HFF-Myc (cell line): ENCODE measurements around the gene CLINT1.

Experiments used
- DNase-seq: peaks from one replicate; pipeline ENCODE4 v3.0.0-alpha.2; 2011; ENCODE audit warnings: low read depth; ENCODE audit errors: extremely low read depth
- H3K4me3 ChIP-seq: replicated peaks from 2 replicates; pipeline ENCODE4 v1.5.1; 2011; ENCODE audit warnings: low read depth, mild to moderate bottlenecking, control low read depth, low read length
- TF ChIP-seq, protein P1 (sequence below): IDR thresholded peaks from 2 replicates; pipeline ENCODE4 v1.5.1; 2012; ENCODE audit warnings: mild to moderate bottlenecking, low read depth, low read length, control low read depth; ENCODE audit errors: missing control alignments

The CLINT1 gene

DNA sequence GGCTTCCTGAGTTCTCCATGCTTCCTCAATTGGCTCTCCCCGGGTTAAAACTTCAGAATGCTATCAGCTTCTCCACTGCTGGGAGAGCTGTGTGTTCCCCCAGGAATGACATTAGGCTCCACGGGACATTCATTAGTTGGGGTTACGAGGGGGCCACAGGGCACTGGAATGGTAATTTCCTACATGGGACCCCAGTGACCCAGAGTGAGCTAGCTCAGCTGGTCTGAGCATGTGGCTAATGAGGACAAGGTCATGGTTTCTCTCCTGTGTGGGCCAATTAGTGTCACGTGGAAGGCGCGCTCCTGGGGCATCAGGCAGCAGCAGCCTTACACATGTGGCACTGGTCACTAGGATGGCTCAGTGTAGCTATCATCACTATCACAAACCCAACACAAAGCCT is 94.4 kb downstream of the CLINT1 start:
- TF ChIP-seq, protein P1, sequence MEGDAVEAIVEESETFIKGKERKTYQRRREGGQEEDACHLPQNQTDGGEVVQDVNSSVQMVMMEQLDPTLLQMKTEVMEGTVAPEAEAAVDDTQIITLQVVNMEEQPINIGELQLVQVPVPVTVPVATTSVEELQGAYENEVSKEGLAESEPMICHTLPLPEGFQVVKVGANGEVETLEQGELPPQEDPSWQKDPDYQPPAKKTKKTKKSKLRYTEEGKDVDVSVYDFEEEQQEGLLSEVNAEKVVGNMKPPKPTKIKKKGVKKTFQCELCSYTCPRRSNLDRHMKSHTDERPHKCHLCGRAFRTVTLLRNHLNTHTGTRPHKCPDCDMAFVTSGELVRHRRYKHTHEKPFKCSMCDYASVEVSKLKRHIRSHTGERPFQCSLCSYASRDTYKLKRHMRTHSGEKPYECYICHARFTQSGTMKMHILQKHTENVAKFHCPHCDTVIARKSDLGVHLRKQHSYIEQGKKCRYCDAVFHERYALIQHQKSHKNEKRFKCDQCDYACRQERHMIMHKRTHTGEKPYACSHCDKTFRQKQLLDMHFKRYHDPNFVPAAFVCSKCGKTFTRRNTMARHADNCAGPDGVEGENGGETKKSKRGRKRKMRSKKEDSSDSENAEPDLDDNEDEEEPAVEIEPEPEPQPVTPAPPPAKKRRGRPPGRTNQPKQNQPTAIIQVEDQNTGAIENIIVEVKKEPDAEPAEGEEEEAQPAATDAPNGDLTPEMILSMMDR = no peak
- DNase-seq = no peak
- no peak overlapping the region for H3K4me3 ChIP-seq

DNA sequence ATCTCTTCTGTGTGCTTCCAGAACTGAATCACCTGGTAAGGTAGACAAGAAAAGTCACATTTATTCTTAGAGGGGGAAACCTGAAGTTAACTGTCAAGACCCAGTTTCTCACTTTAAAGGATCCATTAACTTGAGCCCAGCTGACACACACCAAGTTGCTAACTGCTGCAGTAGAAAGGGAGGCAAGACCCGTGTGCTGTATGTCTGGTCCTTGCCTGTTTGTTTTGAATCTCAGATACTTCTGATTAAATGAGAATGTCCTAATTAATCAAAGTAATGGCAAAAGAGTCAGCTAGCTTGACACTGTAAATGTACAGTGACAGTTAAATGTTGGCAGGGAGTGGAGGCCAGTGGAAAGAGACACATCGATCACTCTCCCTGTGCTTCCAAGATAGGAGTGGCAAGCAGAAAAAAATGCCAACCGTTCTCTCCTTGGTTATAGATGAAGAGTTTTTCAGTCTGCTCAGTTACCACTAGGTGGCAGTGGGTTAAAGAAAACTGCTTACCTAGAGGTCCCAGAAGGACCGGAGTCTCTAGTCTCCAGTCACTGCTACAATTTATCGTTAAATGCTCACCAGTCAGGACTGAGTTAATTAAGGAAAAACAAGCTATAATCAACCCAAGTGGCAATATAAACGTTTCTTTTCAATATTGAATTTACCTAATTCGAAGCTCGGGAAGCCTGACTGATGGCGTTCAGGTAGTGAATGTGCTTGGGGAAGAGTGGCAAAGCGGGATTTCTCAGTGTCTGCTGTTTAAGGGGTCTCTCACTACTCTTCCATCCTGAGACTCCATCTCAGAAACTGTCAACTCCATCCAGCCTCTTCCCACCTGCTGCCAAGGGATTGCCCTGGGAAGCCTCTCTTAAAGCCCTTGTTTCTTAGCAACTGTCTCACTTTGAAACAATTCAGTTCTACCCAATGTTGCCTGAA is 97.0 kb downstream of the CLINT1 start:
- H3K4me3 ChIP-seq = no peak overlapping the region
- TF ChIP-seq, protein P1 = peak; percentile 81
- DNase-seq = peak; percentile 35

DNA sequence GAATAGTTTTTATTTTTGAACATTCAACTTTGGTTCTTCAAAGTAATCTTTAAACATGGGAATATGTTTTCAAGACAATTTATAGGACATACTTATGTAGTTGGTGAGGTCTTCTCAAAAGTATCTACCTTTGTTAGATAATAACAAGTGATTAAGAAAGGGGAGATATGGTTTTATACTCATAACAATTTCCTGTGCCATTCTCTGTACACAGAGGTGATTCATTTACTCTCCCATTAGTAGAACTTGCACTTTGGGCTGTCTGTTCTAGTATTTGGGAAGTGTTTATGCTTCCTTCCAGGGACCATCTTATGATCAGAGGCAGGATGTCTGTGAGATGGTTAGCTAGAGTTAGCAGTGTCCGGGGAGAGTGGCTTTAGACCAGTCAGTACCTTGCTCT is 100.2 kb downstream of the CLINT1 start:
- no peak overlapping the region for H3K4me3 ChIP-seq
- DNase-seq = no peak
- TF ChIP-seq, protein P1 = no peak

DNA sequence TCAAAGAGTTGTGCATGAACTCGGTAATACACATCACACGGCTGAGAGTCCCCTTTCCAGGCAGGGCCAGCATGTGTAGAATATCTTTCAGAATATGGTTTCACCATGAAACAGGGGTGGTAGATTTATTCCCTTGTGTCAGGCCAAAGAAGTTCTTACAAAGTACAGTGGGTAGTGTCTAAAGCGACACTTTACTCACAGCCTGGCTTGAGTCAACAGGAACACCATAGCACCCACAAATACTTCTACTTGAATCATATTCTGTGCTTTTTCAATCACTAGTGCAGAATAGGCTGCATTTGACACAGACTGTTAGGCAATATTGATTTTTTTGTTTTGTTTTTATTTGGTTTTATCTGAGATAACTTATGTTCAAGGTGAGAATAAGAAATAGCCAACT is 102.8 kb downstream of the CLINT1 start:
- no peak overlapping the region for H3K4me3 ChIP-seq
- TF ChIP-seq, protein P1 = no peak
- no peak for DNase-seq

DNA sequence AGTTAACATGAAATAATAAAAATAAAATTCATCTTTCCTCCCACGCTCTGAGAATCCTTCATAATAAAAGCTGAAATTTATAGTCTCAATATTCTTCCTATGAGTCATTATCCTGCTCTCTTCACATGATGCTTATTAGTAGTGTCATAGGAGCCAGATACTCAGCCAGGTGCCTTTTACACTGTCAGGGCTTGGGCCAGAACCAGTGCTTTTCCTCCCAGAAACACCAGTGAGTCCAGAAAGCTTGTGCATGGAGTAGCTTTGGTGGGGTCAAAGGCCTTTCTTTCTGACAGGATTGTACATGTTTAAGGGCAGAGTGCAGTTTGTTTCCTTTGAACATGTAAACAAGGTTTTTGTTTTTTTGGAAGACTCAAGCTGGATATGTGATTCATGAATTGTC is 108.6 kb downstream of the CLINT1 start:
- peak; percentile 32 for DNase-seq
- TF ChIP-seq, protein P1 = no peak
- no peak overlapping the region for H3K4me3 ChIP-seq

DNA sequence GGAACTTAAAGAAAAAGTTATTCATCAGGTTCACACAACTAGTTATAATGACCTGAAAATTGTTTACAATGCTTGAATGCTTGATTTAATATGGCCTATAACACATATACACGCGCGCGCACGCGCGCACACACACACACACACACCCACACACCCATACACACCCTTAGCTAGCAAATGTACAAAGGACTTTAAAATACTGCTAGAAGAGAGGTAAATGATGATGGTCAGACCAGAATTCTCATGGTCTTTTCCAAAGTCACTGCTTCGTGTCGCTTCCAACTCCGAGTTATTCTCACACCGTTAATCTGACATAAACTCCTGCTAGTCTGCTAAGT is 109.5 kb downstream of the CLINT1 start:
- no peak overlapping the region for H3K4me3 ChIP-seq
- TF ChIP-seq, protein P1 = no peak
- no peak for DNase-seq
